Stimulated activated CD4-positive, alpha-beta T cell treated with anti-CD3 and anti-CD28 coated beads, Interleukin-1b, Interleukin-23, amount 100 ng/mL, for 4 hours (primary cell): Measurements from ENCODE around the gene TNFAIP8L3.
A peak's percentile ranks its signal among the peaks of the same experiment; 100 is the strongest.

Experiments
- DNase-seq, 2 donors: peaks; one replicate each; pipeline ENCODE4 v3.0.0-alpha.2; 2020; ENCODE audit warnings: low read depth in 2 of 2

The TNFAIP8L3 gene

GRCh38 chr15:51089699-51090453, 4.8 kb downstream of the TNFAIP8L3 start:
- no peak for DNase-seq

GRCh38 chr15:51089041-51089440, 5.7 kb downstream of the TNFAIP8L3 start:
- no peak for DNase-seq

- no peak for DNase-seq
Measured at GRCh38 chr15:51088585-51088984, 6.1 kb downstream of the TNFAIP8L3 start.

- no peak for DNase-seq
Measured at GRCh38 chr15:51087513-51087912, 7.2 kb downstream of the TNFAIP8L3 start.

GRCh38 chr15:51086409-51086808, 8.3 kb downstream of the TNFAIP8L3 start:
- no peak for DNase-seq

GRCh38 chr15:51085764-51086163, 8.9 kb downstream of the TNFAIP8L3 start:
- DNase-seq = no peak

GRCh38 chr15:51083641-51084166, 11.0 kb downstream of the TNFAIP8L3 start:
- DNase-seq = no peak

- DNase-seq = no peak
Measured at GRCh38 chr15:51082246-51082645, 12.5 kb downstream of the TNFAIP8L3 start.

GRCh38 chr15:51080286-51080685, 14.4 kb downstream of the TNFAIP8L3 start:
- no peak for DNase-seq

- DNase-seq = no peak
Measured at GRCh38 chr15:51079226-51079625, 15.5 kb downstream of the TNFAIP8L3 start.

- DNase-seq = peak; percentile 10 to 44
Measured at GRCh38 chr15:51077221-51078153, 17.2 kb downstream of the TNFAIP8L3 start.

- DNase-seq = no peak
Measured at GRCh38 chr15:51076524-51077220, 18.0 kb downstream of the TNFAIP8L3 start.

GRCh38 chr15:51075826-51076523, 18.7 kb downstream of the TNFAIP8L3 start:
- no peak for DNase-seq

GRCh38 chr15:51075364-51075763, 19.3 kb downstream of the TNFAIP8L3 start:
- no peak for DNase-seq

- DNase-seq = no peak
Measured at GRCh38 chr15:51074926-51075325, 19.8 kb downstream of the TNFAIP8L3 start.

- DNase-seq = no peak
Measured at GRCh38 chr15:51071578-51071977, 23.1 kb downstream of the TNFAIP8L3 start.

GRCh38 chr15:51069983-51070382, 24.7 kb downstream of the TNFAIP8L3 start:
- DNase-seq = no peak

- DNase-seq = no peak
Measured at GRCh38 chr15:51067510-51067909, 27.2 kb downstream of the TNFAIP8L3 start.

- DNase-seq = no peak
Measured at GRCh38 chr15:51065781-51066180, 28.9 kb downstream of the TNFAIP8L3 start.

GRCh38 chr15:51065261-51065660, 29.4 kb downstream of the TNFAIP8L3 start:
- no peak for DNase-seq

- no peak for DNase-seq
Measured at GRCh38 chr15:51062736-51063135, 32.0 kb downstream of the TNFAIP8L3 start.
